Measurements from ENCODE around the gene CPT1C. TPM values are rescaled to one million over a fixed set of nuclear protein-coding genes. Genes with fewer than 3 reads are reported as not detected.

Gene CPT1C
- total RNA-seq, 1 donor from 2014 or later: 12.3 TPM

- Histone ChIP-seq H3K4me3 (no peak overlapping the region), H3K4me1 (peaks cover 12 to 17% of the 10 kb centered on the region in 2 donors), H3K27ac (no peak overlapping the region), H3K27me3 (no peaks in the 10 kb centered on the region), H3K36me3 (peaks cover 30 to 54% of the 10 kb centered on the region in 2 donors), H3K9me3 (no peaks in the 10 kb centered on the region)
- no peak for TF ChIP-seq CTCF (IDR thresholded peaks at IDR 0.05)
- no peak for DNase-seq (ENCODE audit: low spot score in 2 of 2)
- intact Hi-C loops (cut with DNase I): no loop called here
Measured at GRCh38 chr19:49645995-49646394, 44.9 kb upstream of the CPT1C start.

- H3K36me3 ChIP-seq: peaks cover 36 to 60% of the 10 kb centered on the region in 2 donors
- no peaks in the 10 kb centered on the region for H3K9me3 ChIP-seq
- DNase-seq (ENCODE audit: low spot score in 2 of 2): no peak
- no peak for TF ChIP-seq CTCF (IDR thresholded peaks at IDR 0.05)
- peaks cover 12 to 14% of the 10 kb centered on the region in 2 donors for H3K4me1 ChIP-seq
- no peak overlapping the region for H3K27ac ChIP-seq
- intact Hi-C loops (cut with DNase I): no loop called here
- H3K27me3 ChIP-seq: no peaks in the 10 kb centered on the region
- no peak overlapping the region for H3K4me3 ChIP-seq
Measured at GRCh38 chr19:49646586-49646985, 44.3 kb upstream of the CPT1C start.

GRCh38 chr19:49651029-49651819 lies 39.7 kb upstream of the CPT1C start:
- Histone ChIP-seq H3K36me3 (peaks cover 71 to 88% of the 10 kb centered on the region in 2 donors), H3K4me1 (no peaks in the 10 kb centered on the region), H3K4me3 (no peak overlapping the region), H3K9me3 (no peaks in the 10 kb centered on the region), H3K27ac (no peak overlapping the region), H3K27me3 (no peaks in the 10 kb centered on the region)
- no peak for TF ChIP-seq CTCF (IDR thresholded peaks at IDR 0.05)
- DNase-seq (ENCODE audit: low spot score in 2 of 2): no peak
- intact Hi-C loops (cut with DNase I): no loop called here

GRCh38 chr19:49651820-49652550 lies 38.9 kb upstream of the CPT1C start:
- Histone ChIP-seq H3K27ac (no peak overlapping the region), H3K27me3 (no peaks in the 10 kb centered on the region), H3K36me3 (peaks cover 71 to 88% of the 10 kb centered on the region in 2 donors), H3K4me1 (no peaks in the 10 kb centered on the region), H3K9me3 (no peaks in the 10 kb centered on the region), H3K4me3 (no peak overlapping the region)
- intact Hi-C loops (cut with DNase I): no loop called here
- no peak for DNase-seq (ENCODE audit: low spot score in 2 of 2)
- no peak for TF ChIP-seq CTCF (IDR thresholded peaks at IDR 0.05)

GRCh38 chr19:49652551-49653465 lies 38.1 kb upstream of the CPT1C start:
- intact Hi-C loops (cut with DNase I): no loop called here
- TF ChIP-seq CTCF (IDR thresholded peaks at IDR 0.05): no peak
- Histone ChIP-seq H3K4me3 (no peak overlapping the region), H3K36me3 (peaks cover 76 to 88% of the 10 kb centered on the region in 2 donors), H3K4me1 (no peaks in the 10 kb centered on the region), H3K27ac (no peak overlapping the region), H3K9me3 (no peaks in the 10 kb centered on the region), H3K27me3 (no peaks in the 10 kb centered on the region)
- no peak for DNase-seq (ENCODE audit: low spot score in 2 of 2)
